ENCODE data around the gene ONECUT3. TPM values are rescaled to one million over a fixed set of nuclear protein-coding genes. Genes with fewer than 3 reads are reported as not detected.

Gene ONECUT3
- total and polyA plus RNA-seq, 2 donors (not counting 3 experiments of a cell fraction or from before 2014, with no cell fraction given): not detected

DNA sequence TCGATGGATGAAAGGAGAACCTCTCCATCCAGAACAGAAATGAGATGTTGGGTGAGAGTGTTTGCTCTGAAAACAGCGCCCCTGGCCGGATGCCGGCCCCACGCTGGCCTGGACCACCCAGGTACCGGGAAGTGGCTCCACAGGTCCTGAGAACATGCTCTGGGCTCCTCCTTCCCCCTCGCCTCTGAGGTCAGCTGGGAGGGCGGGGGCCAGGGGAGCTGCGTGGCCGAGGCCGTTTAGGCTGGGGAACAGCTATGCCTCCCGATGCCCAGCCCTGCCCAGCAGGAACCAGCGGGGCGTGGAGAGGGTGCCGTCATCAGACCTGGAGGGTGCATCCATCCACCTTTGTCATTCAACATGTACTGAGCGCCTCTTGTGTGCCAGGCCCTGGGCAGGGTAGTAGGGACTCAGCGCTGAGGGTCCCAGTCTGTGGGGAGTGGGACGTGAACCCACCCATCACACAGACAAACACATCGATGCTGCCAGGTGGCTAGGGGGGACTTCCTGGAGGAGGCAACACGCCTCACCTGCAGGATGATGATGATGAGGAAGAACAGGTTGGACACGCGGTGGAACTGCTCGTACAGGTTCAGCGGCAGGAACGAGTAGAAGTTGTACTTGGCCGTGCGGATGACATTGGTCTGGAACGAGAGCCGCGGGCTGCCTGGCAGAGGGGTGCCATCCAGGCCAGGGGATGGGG, 54.5 kb downstream of the ONECUT3 start:
- Histone ChIP-seq H3K4me1 (ENCODE audit: control insufficient read depth, extremely low read depth, insufficient read depth, low read length) (peaks cover 8% of the 10 kb centered on the region), H3K9ac (replicated peaks; ENCODE audit: extremely low read depth, insufficient read depth, low read length) (no peak overlapping the region), H2AFZ (ENCODE audit: low read depth, low read length) (no peak overlapping the region), H3K79me2 (ENCODE audit: control insufficient read depth, insufficient read depth, low read length) (no peaks in the 10 kb centered on the region), H3K27ac (ENCODE audit: insufficient read depth, low read depth, low read length) (no peak overlapping the region), H3K9me3 (replicated peaks; ENCODE audit: control insufficient read depth, insufficient read depth, low read length) (no peaks in the 10 kb centered on the region), H3K4me3 (replicated peaks in 1 of 3; ENCODE audit: insufficient read depth in 1 of 3, low read depth in 1 of 3, low read length in 3 of 3) (no peak overlapping the region), H4K20me1 (replicated peaks; ENCODE audit: control insufficient read depth, extremely low read depth, insufficient read depth, low read length) (no peaks in the 10 kb centered on the region), H3K36me3 (ENCODE audit: control insufficient read depth in 2 of 2, extremely low read depth in 1 of 2, insufficient read depth in 2 of 2, low read length in 2 of 2) (no peaks in the 10 kb centered on the region), H3K27me3 (ENCODE audit: control insufficient read depth in 2 of 2, insufficient read depth in 2 of 2, low read length in 2 of 2) (no peaks in the 10 kb centered on the region), H3K4me2 (ENCODE audit: insufficient read depth, low read length) (no peak overlapping the region), H3K9me1 (replicated peaks; ENCODE audit: control insufficient read depth, extremely low read depth, insufficient read depth, low read length) (no peaks in the 10 kb centered on the region)
- intact Hi-C loops (cut with micrococcal nuclease) (no loop called here), dilution Hi-C loops (cut with MboI; ENCODE audit: extremely low pct_ligation_motif_present, low sequenced_read_pairs) (no loop called here)
- BruUV-seq (replicated peaks): no TSS peak
- FAIRE-seq (no peak), DNase-seq (ENCODE audit: low read depth, low spot score) (no peak)
- ChIA-PET CTCF (interaction anchor here (0.9 to 1.5 kb wide), 2 partner anchors 18 to 136 kb away, joined by 3 to 4 read pairs; no protein-coding TSS in a partner anchor), POLR2A (no interaction called here)
- TF ChIP-seq JUN (IDR thresholded peaks at IDR 0.05; ENCODE audit: borderline replicate concordance, insufficient read depth, insufficient read length, low read depth) (no peak), EZH2 (IDR thresholded peaks at IDR 0.05; ENCODE audit: borderline replicate concordance, low read depth, low read length, severe bottlenecking) (no peak), POLR2A (IDR thresholded peaks at IDR 0.05; ENCODE audit: low read depth, low read length) (no peak), MAX (IDR thresholded peaks at IDR 0.05; ENCODE audit: insufficient read depth, insufficient read length) (no peak), POLR2AphosphoS5 (IDR thresholded peaks at IDR 0.05; ENCODE audit: insufficient read depth, low read depth, low read length) (no peak)
- TF ChIP-seq, protein P1, sequence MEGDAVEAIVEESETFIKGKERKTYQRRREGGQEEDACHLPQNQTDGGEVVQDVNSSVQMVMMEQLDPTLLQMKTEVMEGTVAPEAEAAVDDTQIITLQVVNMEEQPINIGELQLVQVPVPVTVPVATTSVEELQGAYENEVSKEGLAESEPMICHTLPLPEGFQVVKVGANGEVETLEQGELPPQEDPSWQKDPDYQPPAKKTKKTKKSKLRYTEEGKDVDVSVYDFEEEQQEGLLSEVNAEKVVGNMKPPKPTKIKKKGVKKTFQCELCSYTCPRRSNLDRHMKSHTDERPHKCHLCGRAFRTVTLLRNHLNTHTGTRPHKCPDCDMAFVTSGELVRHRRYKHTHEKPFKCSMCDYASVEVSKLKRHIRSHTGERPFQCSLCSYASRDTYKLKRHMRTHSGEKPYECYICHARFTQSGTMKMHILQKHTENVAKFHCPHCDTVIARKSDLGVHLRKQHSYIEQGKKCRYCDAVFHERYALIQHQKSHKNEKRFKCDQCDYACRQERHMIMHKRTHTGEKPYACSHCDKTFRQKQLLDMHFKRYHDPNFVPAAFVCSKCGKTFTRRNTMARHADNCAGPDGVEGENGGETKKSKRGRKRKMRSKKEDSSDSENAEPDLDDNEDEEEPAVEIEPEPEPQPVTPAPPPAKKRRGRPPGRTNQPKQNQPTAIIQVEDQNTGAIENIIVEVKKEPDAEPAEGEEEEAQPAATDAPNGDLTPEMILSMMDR (IDR thresholded peaks at IDR 0.05; ENCODE audit: extremely low read depth in 1 of 2, insufficient read depth in 1 of 2, low read depth in 1 of 2, low read length in 2 of 2): no peak
